ENCODE measurements around the gene WWOX.

WWOX gene

GRCh38 chr16:78469787-78470186 lies 370.3 kb downstream of the WWOX start:
- no peak for DNase-seq (ENCODE audit: low read depth in 2 of 2)

- no peak for DNase-seq (ENCODE audit: low read depth in 2 of 2)
Measured at GRCh38 chr16:78473031-78473699, 373.7 kb downstream of the WWOX start.

GRCh38 chr16:78474762-78475161 lies 375.3 kb downstream of the WWOX start:
- no peak for DNase-seq (ENCODE audit: low read depth in 2 of 2)

GRCh38 chr16:78476615-78477014 lies 377.2 kb downstream of the WWOX start:
- no peak for DNase-seq (ENCODE audit: low read depth in 2 of 2)

- DNase-seq (ENCODE audit: low read depth in 2 of 2) = no peak
Measured at GRCh38 chr16:78478267-78478861, 378.9 kb downstream of the WWOX start.

- no peak for DNase-seq (ENCODE audit: low read depth in 2 of 2)
Measured at GRCh38 chr16:78479723-78480122, 380.3 kb downstream of the WWOX start.

- DNase-seq (ENCODE audit: low read depth in 2 of 2) = no peak
Measured at GRCh38 chr16:78480588-78480987, 381.1 kb downstream of the WWOX start.

GRCh38 chr16:78483124-78483992 lies 383.9 kb downstream of the WWOX start:
- no peak for DNase-seq (ENCODE audit: low read depth in 2 of 2)

- no peak for DNase-seq (ENCODE audit: low read depth in 2 of 2)
Measured at GRCh38 chr16:78484509-78485058, 385.1 kb downstream of the WWOX start.

- DNase-seq (ENCODE audit: low read depth in 2 of 2) = no peak
Measured at GRCh38 chr16:78485188-78485916, 385.9 kb downstream of the WWOX start.

- no peak for DNase-seq (ENCODE audit: low read depth in 2 of 2)
Measured at GRCh38 chr16:78485917-78486257, 386.4 kb downstream of the WWOX start.

GRCh38 chr16:78487471-78487870 lies 388.0 kb downstream of the WWOX start:
- no peak for DNase-seq (ENCODE audit: low read depth in 2 of 2)

- DNase-seq (ENCODE audit: low read depth in 2 of 2) = no peak
Measured at GRCh38 chr16:78489072-78489471, 389.6 kb downstream of the WWOX start.

GRCh38 chr16:78489631-78490030 lies 390.2 kb downstream of the WWOX start:
- DNase-seq (ENCODE audit: low read depth in 2 of 2) = no peak

GRCh38 chr16:78490431-78490830 lies 391.0 kb downstream of the WWOX start:
- DNase-seq (ENCODE audit: low read depth in 2 of 2) = no peak

- no peak for DNase-seq (ENCODE audit: low read depth in 2 of 2)
Measured at GRCh38 chr16:78490847-78491246, 391.4 kb downstream of the WWOX start.

- no peak for DNase-seq (ENCODE audit: low read depth in 2 of 2)
Measured at GRCh38 chr16:78493573-78493972, 394.1 kb downstream of the WWOX start.

GRCh38 chr16:78494105-78494504 lies 394.7 kb downstream of the WWOX start:
- no peak for DNase-seq (ENCODE audit: low read depth in 2 of 2)

GRCh38 chr16:78494674-78495073 lies 395.2 kb downstream of the WWOX start:
- DNase-seq (ENCODE audit: low read depth in 2 of 2) = no peak

- DNase-seq (ENCODE audit: low read depth in 2 of 2) = no peak
Measured at GRCh38 chr16:78496189-78496588, 396.7 kb downstream of the WWOX start.

GRCh38 chr16:78499399-78499798 lies 399.9 kb downstream of the WWOX start:
- no peak for DNase-seq (ENCODE audit: low read depth in 2 of 2)

All from activated CD8-positive, alpha-beta memory T cell treated with anti-CD3 and anti-CD28 coated beads for 4 hours (primary cell).